Kidney (tissue), 14 donors: ENCODE measurements around the gene DNAJA3. TPM values are rescaled to one million over a fixed set of nuclear protein-coding genes. Genes with fewer than 3 reads are reported as not detected.

Source experiments
- DNase-seq, 5 donors: peaks; one replicate each; pipeline ENCODE4 v3.0.0-alpha.2; 2013 to 2020
- FAIRE-seq: peaks from 2 replicates; lab custom pipeline; 2012; peaks lifted over from hg19 to GRCh38; lab: Jason Lieb, UNC
- H3K27ac ChIP-seq, 2 donors: one replicate each; pipeline ENCODE4 v1.7.0; 2013; ENCODE audit warnings: low read depth in 2 of 2, low read length in 2 of 2, inconsistent platforms in 1 of 2
- H3K27me3 ChIP-seq: one replicate; pipeline ENCODE4 v1.7.1; 2013; ENCODE audit warnings: low read length, inconsistent platforms; ENCODE audit not compliant: control insufficient read depth, insufficient read depth
- H3K36me3 ChIP-seq, 3 donors: one replicate each; pipeline versions ENCODE4 v1.7.0 to v1.7.1; 2013; ENCODE audit warnings: low read length in 3 of 3, control low read depth in 1 of 3, inconsistent platforms in 1 of 3; ENCODE audit not compliant: insufficient read depth in 3 of 3, control insufficient read depth in 2 of 3
- H3K4me1 ChIP-seq, 3 donors: one replicate each; pipeline versions ENCODE4 v1.7.0 to v1.7.1; 2013; ENCODE audit warnings: low read length in 3 of 3, inconsistent platforms in 1 of 3, low read depth in 1 of 3; ENCODE audit not compliant: control insufficient read depth in 2 of 3, insufficient read depth in 2 of 3
- H3K4me3 ChIP-seq, 3 donors: one replicate each; pipeline versions ENCODE4 v1.7.0 to v1.8.1; 2013; ENCODE audit warnings: low read length in 3 of 3, control low read depth in 1 of 3, inconsistent platforms in 1 of 3
- H3K9ac ChIP-seq, 3 donors: one replicate each; pipeline versions ENCODE4 v1.7.0 to v1.7.1; 2013; ENCODE audit warnings: low read length in 3 of 3, control low read depth in 1 of 3, inconsistent platforms in 1 of 3
- H3K9me3 ChIP-seq, 3 donors: one replicate each; pipeline versions ENCODE4 v1.7.0 to v1.7.1; 2013; ENCODE audit warnings: low read length in 3 of 3, control low read depth in 1 of 3, inconsistent platforms in 1 of 3; ENCODE audit not compliant: control insufficient read depth in 2 of 3, insufficient read depth in 1 of 3
- CTCF ChIP-seq: IDR thresholded peaks from 3 replicates; pipeline ENCODE4 v1.5.1; 2012; ENCODE audit warnings: mild to moderate bottlenecking, moderate library complexity, borderline replicate concordance; ENCODE audit not compliant: insufficient read depth; ENCODE audit errors: extremely low read depth
- intact Hi-C: fragments of 100-400 bp; cut with DNase I; formaldehyde crosslinking; loops from one replicate; pipeline ENCODE4 v1.11.1; 2022
- polyA plus RNA-seq: library from polyadenylated mRNA; stranded (reverse); fragments of 350-450 nt; fragmentation: Illumina TruSeq; extraction: RNeasy Lipid Tissue Mini Kit (QIAGEN cat#74804); gene quantifications from one replicate; pipeline ENCODE4 v1.2.3, GENCODE V29; 2014; ENCODE audit warnings: low read depth, low replicate concordance; ENCODE audit not compliant: insufficient read depth
- total RNA-seq: library from RNA; stranded (reverse); fragmentation: NEBNext Ultra II Directional; extraction: Animal tissue kit (Norgen Biotek cat#: 25700); gene quantifications from one replicate; pipeline ENCODE4 v1.2.1, GENCODE V29; 2021
- donor health status: control.
- donor health status: control.
- donor health status: control.
- donor health status: control.
- donor health status: control.
- donor health status: DM: yes; HTN: yes; CAD: no.
- donor health status: Normal renal cell carcinoma (clear cell type).

Gene DNAJA3
- total and polyA plus RNA-seq, 2 donors from 2014 or later, result 41.1 to 49.4 TPM

DNA sequence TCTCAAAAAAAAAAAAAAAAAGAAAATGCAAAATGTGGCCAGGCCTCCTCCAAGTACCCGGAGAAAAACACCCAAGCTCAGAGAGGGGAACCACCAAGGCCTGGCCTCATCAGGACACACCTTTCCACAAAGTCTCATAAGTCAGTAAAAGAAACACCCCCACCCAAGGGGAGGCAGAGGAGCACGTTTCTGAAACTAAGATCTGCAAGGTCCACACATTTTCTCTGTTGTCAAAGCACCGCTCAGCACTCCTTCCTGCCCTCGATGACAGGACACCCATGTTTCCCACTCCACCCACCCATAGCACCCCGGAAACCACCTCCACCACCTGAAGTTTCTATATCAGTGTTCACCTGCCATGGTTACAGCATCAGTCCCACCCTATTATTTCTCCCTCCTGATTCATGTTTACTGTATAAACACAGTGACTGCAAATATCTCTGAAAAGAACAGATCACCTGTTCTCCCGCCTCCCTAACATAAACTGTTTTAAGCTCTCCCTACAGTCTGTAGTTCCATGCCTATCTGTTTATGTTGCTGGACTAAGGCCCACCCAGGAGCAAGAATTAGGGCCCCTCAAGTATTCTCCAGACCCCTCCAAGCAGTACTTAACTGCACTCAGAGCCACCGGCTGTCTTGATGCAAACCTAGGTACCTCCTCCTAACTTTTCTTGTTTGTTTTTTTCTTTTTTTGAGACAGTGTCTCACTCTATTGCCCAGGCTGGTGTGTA, 11.3 kb upstream of the DNAJA3 start:
- no peak overlapping the region for H3K4me3 ChIP-seq
- FAIRE-seq (no peak), DNase-seq (no peak)
- H3K9me3 ChIP-seq, result no peaks in the 10 kb centered on the region
- H3K27ac ChIP-seq, result no peak overlapping the region
- H3K36me3 ChIP-seq, result no peaks in the 10 kb centered on the region
- H3K27me3 ChIP-seq, result no peaks in the 10 kb centered on the region
- H3K9ac ChIP-seq, result no peak overlapping the region
- TF ChIP-seq CTCF, result no peak
- intact Hi-C loops, result no loop called here
- peaks cover 0 to 17% (median 6%) of the 10 kb centered on the region in 3 donors for H3K4me1 ChIP-seq

DNA sequence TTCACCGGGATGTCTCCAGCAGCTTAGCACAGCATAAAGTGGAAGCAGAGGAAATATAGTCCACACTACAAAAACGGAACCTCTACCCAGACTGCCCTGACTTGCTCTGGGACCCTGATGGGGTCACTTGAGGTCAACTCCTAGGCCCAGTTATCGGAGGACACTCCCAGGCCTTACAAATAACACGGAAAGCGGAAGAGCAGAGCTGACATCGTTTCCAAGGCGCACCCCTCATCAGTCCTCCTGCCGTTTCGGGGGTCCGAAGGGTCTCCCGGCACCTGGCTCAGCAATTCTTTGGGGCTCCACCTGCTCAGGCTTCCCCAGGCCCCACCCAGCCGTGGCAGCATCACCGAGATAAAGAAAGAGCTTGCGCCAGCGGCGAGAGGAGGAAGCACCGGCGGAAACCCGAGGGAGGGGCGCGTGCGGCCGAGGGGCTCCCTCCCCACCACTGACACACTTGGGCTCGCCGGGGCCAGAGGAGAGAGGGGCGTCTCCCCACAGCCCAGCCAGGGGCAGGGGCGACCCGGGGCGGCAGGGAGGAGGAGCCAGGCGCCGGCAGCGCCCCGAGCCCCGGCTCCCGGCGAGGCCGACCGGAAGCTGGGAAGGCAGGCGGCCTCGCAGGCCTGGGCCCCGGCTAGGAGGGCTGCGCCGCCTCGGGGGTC, 10.0 kb upstream of the DNAJA3 start:
- Histone ChIP-seq H3K27ac (peak overlapping the region; percentile 34 to 51), H3K27me3 (no peaks in the 10 kb centered on the region), H3K9me3 (no peaks in the 10 kb centered on the region), H3K4me3 (peak overlapping the region; percentile 46 to 76 (median 75)), H3K9ac (peak overlapping the region; percentile 17 to 85 (median 63)), H3K4me1 (peaks cover 0 to 17% (median 6%) of the 10 kb centered on the region in 3 donors), H3K36me3 (no peaks in the 10 kb centered on the region)
- FAIRE-seq (no peak), DNase-seq (peak in 3 of 5 donors; percentile 60 to 89 (median 77))
- no peak for TF ChIP-seq CTCF
- intact Hi-C loops, result no loop called here

DNA sequence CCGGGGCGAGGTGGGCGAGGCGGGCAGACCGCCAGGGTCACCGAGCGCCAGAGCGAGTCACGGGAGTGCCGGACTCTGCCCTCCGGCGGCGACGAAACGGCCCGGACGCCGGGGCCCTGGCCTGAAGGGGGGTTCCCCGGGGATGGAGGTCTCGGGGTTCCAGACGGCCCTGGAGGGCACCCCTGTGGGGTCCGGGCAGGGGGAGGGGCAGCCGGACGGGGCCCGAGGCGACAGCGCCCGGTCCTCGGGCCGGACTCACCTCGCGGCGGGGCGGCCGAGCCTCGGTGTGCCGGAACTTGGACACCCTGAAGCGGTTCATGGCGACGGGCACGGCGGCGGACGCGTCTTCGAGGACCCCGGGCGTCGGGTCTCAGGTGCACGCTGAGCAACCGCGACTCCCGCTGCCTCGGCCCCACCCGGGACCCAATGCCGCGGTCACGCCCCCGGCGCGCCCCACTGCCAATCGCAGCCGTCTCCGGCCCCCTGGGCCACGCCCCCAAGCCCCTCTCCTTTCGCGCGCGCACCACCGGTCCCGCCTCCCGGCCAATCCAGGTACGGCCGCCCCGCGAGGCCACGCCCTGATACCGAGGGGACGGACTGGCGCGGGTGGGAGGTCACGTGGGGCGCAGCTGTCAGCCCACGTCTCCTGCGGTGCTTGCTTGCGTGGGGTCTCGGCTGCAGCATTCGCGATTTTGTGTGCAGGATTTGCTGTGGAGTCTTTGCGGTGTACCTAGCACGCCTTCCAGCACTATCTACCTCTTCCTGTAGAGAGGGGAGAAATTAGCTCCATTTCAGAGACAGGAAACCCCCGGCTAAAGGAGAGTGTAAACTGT, 9.3 kb upstream of the DNAJA3 start, which contains the start of gene CORO7:
Gene CORO7, minus strand, starts transcription at position 397 of the 833 bp plus-strand sequence. Its CDS starts 78 bp downstream, at position 319.
- Histone ChIP-seq H3K9ac (peak within 1 kb of the TSS; percentile 17 to 85 (median 63)), H3K9me3 (no peaks in the 10 kb centered on the region), H3K4me1 (peaks cover 0 to 17% (median 6%) of the 10 kb centered on the region in 3 donors), H3K4me3 (peak within 1 kb of the TSS; percentile 46 to 77 (median 75)), H3K36me3 (no peaks in the 10 kb centered on the region), H3K27ac (peak within 1 kb of the TSS; percentile 34 to 51), H3K27me3 (no peaks in the 10 kb centered on the region)
- no peak for TF ChIP-seq CTCF
- no peak for FAIRE-seq
- peak; percentile 94 to 99 (median 97) for DNase-seq
- intact Hi-C loops, result no loop called here
